ENCODE measurements around the gene WDR27.

- TF ChIP-seq CTCF (IDR thresholded peaks at IDR 0.05; ENCODE audit: poor library complexity), result no peak
- no peak for TF ChIP-seq EZH2 (IDR thresholded peaks at IDR 0.05; ENCODE audit: borderline replicate concordance)
These were observed 63.4 kb downstream of the WDR27 start for GRCh38 chr6:169638388-169638787.
